PFSK-1 (cell line): ENCODE measurements around the gene KRTAP10-6.

Experiments
- FOXP2 ChIP-seq: optimal IDR thresholded peaks from 2 replicates; pipeline ENCODE3; 2011; ENCODE audit warnings: borderline replicate concordance, control low read depth, inconsistent platforms; ENCODE audit not compliant: insufficient read depth; ENCODE audit errors: extremely low read length, extremely low read depth
- POLR2AphosphoS5 ChIP-seq: IDR thresholded peaks from 2 replicates; pipeline ENCODE4 v1.6.1; 2012; ENCODE audit warnings: low read depth, mild to moderate bottlenecking, control low read depth, low read length, moderate library complexity
- SIN3A ChIP-seq: IDR thresholded peaks from 2 replicates; pipeline ENCODE4 v1.6.1; 2012; ENCODE audit warnings: mild to moderate bottlenecking, low read length, moderate library complexity, borderline replicate concordance; ENCODE audit not compliant: insufficient read depth
- TAF1 ChIP-seq: IDR thresholded peaks from 2 replicates; pipeline ENCODE4 v1.6.1; 2012; ENCODE audit warnings: low read length, control low read depth, borderline replicate concordance; ENCODE audit not compliant: insufficient read depth
- TF ChIP-seq, protein P1 (sequence below), 2 experiments: IDR thresholded peaks; 2 replicates each; pipeline versions ENCODE4 v1.6.1 to v1.8.0; 2011 to 2012; ENCODE audit warnings: low read depth in 2 of 2, low read length in 2 of 2, control low read depth in 1 of 2, inconsistent platforms in 1 of 2, mild to moderate bottlenecking in 1 of 2, moderate library complexity in 1 of 2; ENCODE audit not compliant: insufficient read depth in 1 of 2

Gene KRTAP10-6

DNA sequence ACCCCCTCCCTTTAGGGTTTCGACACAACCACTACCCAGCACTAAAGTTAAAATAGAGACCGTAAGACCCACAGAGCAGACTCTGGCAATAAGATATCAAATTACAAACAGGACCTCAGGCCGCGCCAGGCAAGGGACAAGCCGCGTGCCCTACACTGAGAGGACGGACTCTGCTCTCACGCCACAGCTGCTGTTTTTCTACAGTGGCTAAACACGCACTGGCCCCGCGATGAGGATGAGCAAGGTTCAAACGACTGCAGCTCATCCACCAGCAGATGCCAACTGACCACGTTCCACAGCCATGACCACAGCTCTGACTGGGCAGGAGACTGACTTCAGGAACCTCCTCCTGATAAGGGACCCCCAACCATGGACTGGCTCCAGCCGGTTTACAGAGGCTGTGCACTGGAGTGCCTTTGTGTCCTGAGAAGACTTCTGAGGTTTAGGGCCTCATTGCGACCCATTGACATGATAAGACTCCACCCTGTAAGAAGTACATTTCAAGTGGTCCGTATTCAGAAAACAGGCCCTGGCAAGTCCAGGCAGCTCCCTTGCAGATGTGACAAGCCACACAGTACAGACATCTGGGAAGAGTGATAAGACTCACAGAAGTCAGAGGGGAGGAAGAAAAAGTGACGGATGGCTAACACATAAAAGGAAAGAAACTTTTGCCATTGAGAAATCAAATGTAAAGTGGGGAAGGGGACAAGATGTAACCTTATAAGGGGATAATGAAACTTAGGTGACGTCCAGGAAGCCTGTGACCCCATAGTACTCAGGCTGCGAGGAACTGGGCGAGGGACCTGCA lies 1.5 kb upstream of the KRTAP10-6 start:
- TF ChIP-seq FOXP2 (no peak), SIN3A (no peak), POLR2AphosphoS5 (no peak), TAF1 (no peak)
- TF ChIP-seq, protein P1, sequence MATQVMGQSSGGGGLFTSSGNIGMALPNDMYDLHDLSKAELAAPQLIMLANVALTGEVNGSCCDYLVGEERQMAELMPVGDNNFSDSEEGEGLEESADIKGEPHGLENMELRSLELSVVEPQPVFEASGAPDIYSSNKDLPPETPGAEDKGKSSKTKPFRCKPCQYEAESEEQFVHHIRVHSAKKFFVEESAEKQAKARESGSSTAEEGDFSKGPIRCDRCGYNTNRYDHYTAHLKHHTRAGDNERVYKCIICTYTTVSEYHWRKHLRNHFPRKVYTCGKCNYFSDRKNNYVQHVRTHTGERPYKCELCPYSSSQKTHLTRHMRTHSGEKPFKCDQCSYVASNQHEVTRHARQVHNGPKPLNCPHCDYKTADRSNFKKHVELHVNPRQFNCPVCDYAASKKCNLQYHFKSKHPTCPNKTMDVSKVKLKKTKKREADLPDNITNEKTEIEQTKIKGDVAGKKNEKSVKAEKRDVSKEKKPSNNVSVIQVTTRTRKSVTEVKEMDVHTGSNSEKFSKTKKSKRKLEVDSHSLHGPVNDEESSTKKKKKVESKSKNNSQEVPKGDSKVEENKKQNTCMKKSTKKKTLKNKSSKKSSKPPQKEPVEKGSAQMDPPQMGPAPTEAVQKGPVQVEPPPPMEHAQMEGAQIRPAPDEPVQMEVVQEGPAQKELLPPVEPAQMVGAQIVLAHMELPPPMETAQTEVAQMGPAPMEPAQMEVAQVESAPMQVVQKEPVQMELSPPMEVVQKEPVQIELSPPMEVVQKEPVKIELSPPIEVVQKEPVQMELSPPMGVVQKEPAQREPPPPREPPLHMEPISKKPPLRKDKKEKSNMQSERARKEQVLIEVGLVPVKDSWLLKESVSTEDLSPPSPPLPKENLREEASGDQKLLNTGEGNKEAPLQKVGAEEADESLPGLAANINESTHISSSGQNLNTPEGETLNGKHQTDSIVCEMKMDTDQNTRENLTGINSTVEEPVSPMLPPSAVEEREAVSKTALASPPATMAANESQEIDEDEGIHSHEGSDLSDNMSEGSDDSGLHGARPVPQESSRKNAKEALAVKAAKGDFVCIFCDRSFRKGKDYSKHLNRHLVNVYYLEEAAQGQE (IDR thresholded peaks at IDR 0.05; ENCODE audit: insufficient read depth in 1 of 2, low read depth in 2 of 2, low read length in 2 of 2): no peak

DNA sequence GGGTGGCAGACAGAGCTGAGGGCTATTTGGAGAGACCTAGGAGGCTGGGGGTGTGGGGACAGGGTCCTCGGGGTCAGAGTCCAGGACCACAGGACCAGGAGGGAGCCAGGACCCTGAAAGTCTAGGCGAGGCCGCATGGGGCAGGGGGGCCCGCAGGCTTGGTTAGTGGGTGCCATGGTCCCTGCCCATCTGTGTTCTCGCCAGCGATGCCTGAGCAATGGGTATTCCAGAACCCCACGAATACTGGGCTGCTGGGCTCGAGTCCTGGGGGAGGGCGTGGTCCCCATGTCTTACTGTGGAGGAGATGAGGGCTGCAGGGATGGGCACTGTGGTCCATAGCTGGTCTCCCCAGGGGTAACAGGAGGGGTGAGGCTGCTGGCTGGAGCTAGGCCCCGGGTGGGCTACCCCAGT lies 2.0 kb downstream of the KRTAP10-6 start:
- TF ChIP-seq POLR2AphosphoS5 (no peak), TAF1 (no peak), FOXP2 (no peak), SIN3A (no peak)
- TF ChIP-seq, protein P1 (IDR thresholded peaks at IDR 0.05; ENCODE audit: insufficient read depth in 1 of 2, low read depth in 2 of 2, low read length in 2 of 2): no peak

GRCh38 chr21:44589586-44590305 lies 2.6 kb downstream of the KRTAP10-6 start:
- TF ChIP-seq, protein P1 (IDR thresholded peaks at IDR 0.05; ENCODE audit: insufficient read depth in 1 of 2, low read depth in 2 of 2, low read length in 2 of 2): no peak
- TF ChIP-seq FOXP2 (no peak), POLR2AphosphoS5 (no peak), TAF1 (no peak), SIN3A (no peak)

DNA sequence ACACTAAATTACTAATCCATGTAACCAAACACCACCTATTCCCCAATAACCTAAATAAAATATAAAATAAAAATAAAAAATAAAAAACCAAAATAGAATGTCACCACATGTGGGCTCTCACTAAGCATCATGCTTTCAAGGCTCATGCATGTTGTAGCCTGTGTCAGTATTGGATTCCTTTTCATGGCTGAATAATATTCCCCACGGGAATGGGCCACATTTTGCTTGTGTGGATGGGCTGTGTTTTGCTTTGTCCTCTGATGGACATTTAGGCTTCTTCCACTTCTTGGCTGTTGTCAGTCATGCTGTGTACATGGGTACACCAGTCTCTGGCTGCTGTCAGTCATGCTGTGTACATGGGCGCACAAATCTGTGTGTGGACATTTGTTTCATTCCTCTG lies 3.2 kb downstream of the KRTAP10-6 start:
- no peak for TF ChIP-seq SIN3A
- TF ChIP-seq, protein P1 (IDR thresholded peaks at IDR 0.05; ENCODE audit: insufficient read depth in 1 of 2, low read depth in 2 of 2, low read length in 2 of 2): no peak
- no peak for TF ChIP-seq FOXP2
- TF ChIP-seq TAF1: no peak
- no peak for TF ChIP-seq POLR2AphosphoS5

GRCh38 chr21:44585892-44586291 lies 6.4 kb downstream of the KRTAP10-6 start:
- no peak for TF ChIP-seq TAF1
- TF ChIP-seq, protein P1 (IDR thresholded peaks at IDR 0.05; ENCODE audit: insufficient read depth in 1 of 2, low read depth in 2 of 2, low read length in 2 of 2): no peak
- no peak for TF ChIP-seq SIN3A
- TF ChIP-seq POLR2AphosphoS5: no peak
- TF ChIP-seq FOXP2: no peak
